Measurements from ENCODE around the gene MVB12B. TPM values are rescaled to one million over a fixed set of nuclear protein-coding genes. Genes with fewer than 3 reads are reported as not detected.
A peak's percentile ranks its signal among the peaks of the same experiment; 100 is the strongest.

Gene MVB12B
- total and polyA plus RNA-seq, 2 of the 8 experiments (the other 6 are each of a cell fraction or from before 2014, with no cell fraction given): 2.6 to 5.0 TPM

GRCh38 chr9:126415741-126416370 lies 89.2 kb downstream of the MVB12B start:
- Histone ChIP-seq H3K79me2 (ENCODE audit: control insufficient read depth in 1 of 2, insufficient read depth in 2 of 2, low read length in 2 of 2) (no peaks in the 10 kb centered on the region), H3K4me1 (replicated peaks in 1 of 4; ENCODE audit: control insufficient read depth in 3 of 4, insufficient read depth in 4 of 4, low read length in 3 of 4) (peaks cover 0 to 2% (median 0%) of the 10 kb centered on the region in 4 experiments; a peak in 1 of 7 replicates), H2BK5ac (ENCODE audit: low read depth, low read length) (no peak overlapping the region), H3K56ac (replicated peaks; ENCODE audit: insufficient read length, low read depth, low read length) (no peak overlapping the region), H4K91ac (replicated peaks; ENCODE audit: insufficient read length, low read length) (peak overlapping the region; percentile 25), H3K4me3 (ENCODE audit: extremely low read depth in 1 of 4, insufficient read depth in 2 of 4, low read depth in 3 of 4, low read length in 4 of 4) (no peak overlapping the region), H3K23me2 (ENCODE audit: low read depth, low read length) (no peaks in the 10 kb centered on the region), H3K27me3 (replicated peaks in 1 of 4; ENCODE audit: control insufficient read depth in 3 of 4, extremely low read depth in 1 of 4, insufficient read depth in 3 of 4, low read length in 3 of 4) (no peaks in the 10 kb centered on the region), H2AK5ac (ENCODE audit: low read depth, low read length) (no peak overlapping the region; the same call in 1 of the 2 replicates), H2AFZ (ENCODE audit: low read length) (no peak overlapping the region), H4K5ac (ENCODE audit: insufficient read length, low read depth, low read length) (no peak overlapping the region), H2BK12ac (ENCODE audit: low read depth, low read length) (0 out of 2 replicates have a peak overlapping the region, but pooled peaks have one; percentile 44), H3K4ac (replicated peaks; ENCODE audit: insufficient read length, low read depth, low read length) (no peak overlapping the region), H3K36me3 (ENCODE audit: control insufficient read depth in 2 of 4, insufficient read depth in 4 of 4, low read length in 3 of 4) (no peaks in the 10 kb centered on the region), H4K8ac (ENCODE audit: extremely low read depth, insufficient read depth, low read length) (no peak overlapping the region), H3K9ac (replicated peaks in 1 of 4; ENCODE audit: extremely low read depth in 1 of 4, low read depth in 3 of 4, low read length in 3 of 4) (no peak overlapping the region), H3K79me1 (ENCODE audit: low read depth, low read length) (no peaks in the 10 kb centered on the region), H3K18ac (ENCODE audit: extremely low read depth, low read length) (peak overlapping the region; percentile 71), H3K23ac (ENCODE audit: insufficient read length) (no peak overlapping the region), H3K14ac (ENCODE audit: insufficient read length) (no peak overlapping the region), H4K20me1 (replicated peaks in 1 of 2; ENCODE audit: control insufficient read depth in 1 of 2, insufficient read depth in 2 of 2, low read length in 2 of 2) (no peaks in the 10 kb centered on the region), H3K4me2 (ENCODE audit: insufficient read depth in 1 of 2, low read depth in 2 of 2, low read length in 2 of 2) (no peak overlapping the region), H3K27ac (ENCODE audit: low read depth, low read length) (no peak overlapping the region), H2BK120ac (replicated peaks; ENCODE audit: low read depth, low read length) (no peak overlapping the region), H2BK20ac (ENCODE audit: low read length) (no peak overlapping the region), H2BK15ac (ENCODE audit: low read length) (peak overlapping the region; percentile 16; the same call in 1 of the 2 replicates), H3K9me3 (ENCODE audit: insufficient read depth in 2 of 2, low read depth in 1 of 2, low read length in 1 of 2) (no peaks in the 10 kb centered on the region)
- no peak for DNase-seq (ENCODE audit: low read depth in 1 of 2, low spot score in 2 of 2)
- FAIRE-seq: no peak
- ChIA-PET POLR2A (ENCODE audit: partially characterized antibody) (interaction anchor here (1.5 kb wide), 1 partner anchor 8 kb away, joined by 3 read pairs; no protein-coding TSS in a partner anchor), CTCF (ENCODE audit: partially characterized antibody) (interaction anchor here (1.0 to 1.5 kb wide), 4 partner anchors 11 to 76 kb away, joined by 3 to 11 read pairs (median 6); no protein-coding TSS in a partner anchor)
- WGBS, 2 experiments (ENCODE audit: extremely low coverage in 1 of 2, insufficient coverage in 1 of 2, insufficient read length in 1 of 2, insufficient replicate concordance in 2 of 2, low coverage in 1 of 2, low lambda C conversion rate in 2 of 2, missing lambda C conversion rate in 1 of 2): 89% methylated on average over 16 of the region's 16 CpGs; no CpG with 5 or more reads in 1 of the 2 experiments
- no peak for TF ChIP-seq POU5F1 (IDR thresholded peaks at IDR 0.05; ENCODE audit: low read depth, low read length)
- TF ChIP-seq CBX8 (IDR thresholded peaks at IDR 0.05; ENCODE audit: borderline replicate concordance, low read depth, low read length): no peak
- no peak for TF ChIP-seq SAP30 (IDR thresholded peaks at IDR 0.05; ENCODE audit: insufficient read depth, insufficient replicate concordance, low read length)
- no peak for TF ChIP-seq RBBP5 (IDR thresholded peaks at IDR 0.05; ENCODE audit: borderline replicate concordance, low read depth, low read length)
- TF ChIP-seq TEAD4 (IDR thresholded peaks at IDR 0.05; ENCODE audit: low read depth, low read length): no peak
- TF ChIP-seq CEBPB (IDR thresholded peaks at IDR 0.05; ENCODE audit: low read depth, low read length): no peak
- no peak for TF ChIP-seq HDAC6 (IDR thresholded peaks at IDR 0.05; ENCODE audit: low read depth, low read length)
- TF ChIP-seq TAF1 (IDR thresholded peaks at IDR 0.05; ENCODE audit: low read depth, low read length): no peak
- no peak for TF ChIP-seq EZH2 (IDR thresholded peaks at IDR 0.05; ENCODE audit: low read depth, low read length, severe bottlenecking)
- no peak for TF ChIP-seq JUN (IDR thresholded peaks at IDR 0.05; ENCODE audit: low read depth, low read length)
- TF ChIP-seq POLR2AphosphoS5 (IDR thresholded peaks at IDR 0.05; ENCODE audit: low read depth, low read length): no peak
- no peak for TF ChIP-seq JUND (IDR thresholded peaks at IDR 0.05; ENCODE audit: low read length)
- no peak for TF ChIP-seq SP2 (IDR thresholded peaks at IDR 0.05; ENCODE audit: low read length)
- TF ChIP-seq TAF7 (optimal IDR thresholded peaks at IDR 0.05; ENCODE audit: borderline replicate concordance, low read depth, low read length): no peak
